ENCODE data around the gene HOTAIR.
A peak's percentile ranks its signal among the peaks of the same experiment; 100 is the strongest.

HOTAIR gene

DNA sequence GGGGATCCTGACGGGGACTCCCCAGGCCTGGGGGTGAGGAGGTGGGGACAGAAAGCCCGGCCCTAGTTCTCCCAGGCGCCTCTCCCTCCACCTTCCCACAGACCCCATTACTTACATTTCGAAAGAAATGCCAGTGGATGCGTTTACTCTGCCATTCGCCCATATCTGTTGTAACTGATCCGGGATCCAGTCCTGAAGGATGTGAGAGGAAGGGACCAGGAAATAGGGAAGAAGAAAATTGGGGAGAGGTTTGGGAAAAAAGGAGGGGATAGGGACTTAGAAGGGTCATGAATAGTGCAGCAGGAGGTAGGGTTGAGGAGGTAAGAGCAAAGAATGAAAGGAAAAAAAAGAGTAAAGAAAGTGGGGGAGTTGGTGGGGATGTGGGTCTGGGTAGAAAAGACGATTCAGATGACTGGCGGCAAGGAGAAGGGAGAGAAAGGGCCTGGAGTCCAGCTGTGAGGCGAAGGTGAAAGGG is 18.9 kb downstream of the HOTAIR start:
- no peak for DNase-seq

DNA sequence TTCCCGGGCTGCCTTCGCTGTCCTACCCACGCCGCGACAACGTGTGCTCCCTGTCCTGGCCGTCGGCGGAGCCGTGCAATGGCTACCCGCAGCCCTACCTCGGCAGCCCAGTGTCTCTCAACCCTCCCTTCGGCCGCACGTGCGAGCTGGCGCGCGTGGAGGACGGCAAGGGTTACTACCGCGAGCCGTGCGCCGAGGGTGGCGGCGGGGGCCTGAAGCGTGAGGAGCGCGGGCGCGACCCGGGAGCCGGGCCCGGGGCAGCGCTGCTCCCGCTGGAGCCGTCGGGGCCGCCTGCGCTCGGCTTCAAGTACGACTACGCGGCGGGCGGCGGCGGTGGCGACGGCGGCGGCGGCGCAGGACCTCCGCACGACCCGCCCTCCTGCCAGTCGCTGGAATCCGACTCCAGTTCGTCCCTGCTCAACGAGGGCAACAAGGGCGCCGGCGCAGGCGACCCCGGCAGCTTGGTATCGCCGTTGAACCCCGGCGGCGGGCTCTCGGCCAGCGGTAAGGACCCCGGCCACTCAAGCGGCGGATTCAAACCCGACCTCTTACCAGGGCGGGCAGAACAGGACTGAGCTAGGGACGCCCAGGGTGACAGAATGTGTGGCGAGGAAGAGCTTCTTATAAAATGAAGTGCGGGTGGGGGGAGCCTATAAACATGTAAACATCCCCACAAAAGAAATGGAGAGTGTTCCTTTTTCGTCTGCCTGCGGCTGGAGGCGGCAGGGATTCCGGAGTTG is 19.5 kb downstream of the HOTAIR start:
- no peak for DNase-seq

DNA sequence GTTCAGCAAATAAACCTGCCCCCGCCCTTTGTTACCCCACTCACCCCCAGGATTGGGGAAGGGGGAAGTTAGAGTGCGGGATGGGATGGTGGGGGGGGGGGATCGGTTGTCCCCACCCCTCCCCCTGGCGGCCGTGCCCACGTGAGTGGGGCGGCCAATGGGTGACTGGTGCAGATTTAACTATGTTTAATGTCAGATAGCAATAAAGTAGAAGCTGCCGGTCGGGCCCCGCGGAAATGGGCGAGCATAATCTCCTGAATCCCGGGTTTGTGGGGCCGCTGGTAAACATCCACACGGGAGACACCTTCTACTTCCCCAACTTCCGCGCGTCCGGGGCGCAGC is 20.1 kb downstream of the HOTAIR start, which contains the start of gene HOXC12:
Gene HOXC12 (plus strand): TSS at position 210 of the 342 bp plus-strand sequence. CDS start 27 bp downstream, at position 237.
- DNase-seq: no peak

DNA sequence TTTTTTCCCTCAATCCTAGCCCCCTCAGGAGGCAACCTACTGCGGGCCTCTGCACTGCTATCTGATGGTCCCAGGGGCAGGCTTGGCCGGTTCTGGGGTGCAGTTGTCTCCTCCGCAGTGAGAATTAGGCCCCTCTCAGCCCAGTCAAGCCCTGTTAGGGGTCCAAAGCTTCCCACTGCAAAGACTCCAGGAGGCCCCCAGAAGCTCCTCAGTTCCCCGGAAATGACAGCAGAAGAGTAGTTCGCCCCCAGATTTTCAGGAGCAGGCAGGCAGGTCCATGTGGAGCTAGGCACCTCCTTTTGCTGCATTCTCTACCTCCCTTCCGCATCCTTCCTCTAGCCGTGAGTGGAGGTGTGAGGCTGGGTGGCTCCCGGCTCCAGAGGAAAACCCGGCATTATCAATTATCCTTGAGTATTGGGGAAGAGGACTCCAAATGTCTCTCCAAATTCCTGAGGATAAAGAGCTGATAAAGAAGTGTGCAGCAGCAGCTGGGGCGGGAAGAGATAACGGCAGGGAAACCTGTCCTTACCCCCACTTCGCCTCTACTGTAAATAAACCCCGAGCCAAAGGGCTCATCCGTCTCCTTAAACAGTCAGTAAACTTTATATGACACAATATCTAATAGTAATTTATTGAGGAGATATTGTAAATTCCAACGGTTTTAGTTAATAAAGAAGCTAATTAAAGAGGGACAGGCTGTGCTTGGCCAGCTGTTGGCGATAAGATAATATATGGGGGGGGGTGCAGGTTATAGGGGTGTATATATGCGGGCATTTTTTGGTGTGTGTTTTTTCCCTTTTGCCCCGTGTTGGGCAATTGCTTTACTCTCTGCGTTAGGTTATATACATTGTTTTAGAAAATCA is 20.7 kb downstream of the HOTAIR start:
- no peak for DNase-seq

DNA sequence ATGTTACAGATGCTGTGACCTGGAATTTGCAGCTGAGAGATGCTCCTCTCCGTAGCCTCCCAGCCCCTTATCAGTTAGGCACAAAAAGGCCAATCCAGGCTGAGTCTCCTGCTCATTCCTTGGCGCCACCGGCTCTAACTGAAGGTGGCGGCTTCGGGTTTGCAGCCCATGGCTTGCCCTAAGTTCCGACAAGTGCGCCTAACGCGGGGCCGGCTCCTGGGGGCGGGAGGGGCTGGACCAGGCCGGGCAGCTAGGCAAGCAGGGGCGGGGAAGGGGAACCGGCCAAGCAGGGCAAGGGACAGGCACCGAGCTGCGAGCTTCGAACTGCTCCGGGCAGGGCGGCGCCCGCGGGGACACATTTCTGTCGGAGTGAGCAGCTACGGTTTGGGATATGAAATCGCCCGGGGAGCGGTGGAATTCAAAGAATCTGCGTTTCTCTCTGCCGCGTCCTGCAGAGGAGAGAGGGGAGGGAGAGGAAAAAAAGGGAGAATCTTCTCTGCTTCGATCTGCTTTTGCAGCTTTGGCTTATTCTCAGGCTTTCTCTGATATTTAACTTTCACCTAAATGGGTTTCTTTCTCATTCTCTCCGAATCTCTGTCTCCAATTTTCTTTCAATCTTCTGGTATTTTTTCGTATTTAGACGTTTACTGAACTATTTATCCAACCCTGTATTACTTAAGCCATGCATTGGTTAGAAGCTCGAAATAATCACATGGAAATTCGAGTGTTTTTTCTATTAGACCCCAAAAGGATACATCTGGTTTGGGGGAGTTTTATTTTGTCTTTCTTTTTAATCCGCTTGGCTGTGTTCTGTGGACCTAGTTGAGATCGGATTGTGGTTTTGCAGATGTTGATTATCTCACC is 21.7 kb downstream of the HOTAIR start:
- DNase-seq: no peak

DNA sequence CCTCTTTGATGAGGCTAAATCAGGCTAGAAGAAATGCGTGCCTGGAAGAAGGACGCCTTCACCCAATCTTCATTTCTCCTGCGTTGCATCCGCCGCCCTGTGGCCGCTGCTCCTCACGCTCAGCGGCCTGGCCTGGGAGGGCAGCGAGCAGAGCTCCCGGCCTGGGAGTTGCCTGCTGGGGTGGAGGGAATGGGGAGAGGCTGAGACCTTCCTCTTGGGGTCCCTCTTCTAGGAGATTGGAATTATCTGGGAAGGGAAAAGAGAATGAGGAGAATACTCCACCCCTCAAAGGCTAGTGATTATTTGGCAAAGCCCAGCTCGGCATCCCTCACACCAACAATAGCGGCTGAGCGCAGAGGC is 22.4 kb downstream of the HOTAIR start:
- no peak for DNase-seq

DNA sequence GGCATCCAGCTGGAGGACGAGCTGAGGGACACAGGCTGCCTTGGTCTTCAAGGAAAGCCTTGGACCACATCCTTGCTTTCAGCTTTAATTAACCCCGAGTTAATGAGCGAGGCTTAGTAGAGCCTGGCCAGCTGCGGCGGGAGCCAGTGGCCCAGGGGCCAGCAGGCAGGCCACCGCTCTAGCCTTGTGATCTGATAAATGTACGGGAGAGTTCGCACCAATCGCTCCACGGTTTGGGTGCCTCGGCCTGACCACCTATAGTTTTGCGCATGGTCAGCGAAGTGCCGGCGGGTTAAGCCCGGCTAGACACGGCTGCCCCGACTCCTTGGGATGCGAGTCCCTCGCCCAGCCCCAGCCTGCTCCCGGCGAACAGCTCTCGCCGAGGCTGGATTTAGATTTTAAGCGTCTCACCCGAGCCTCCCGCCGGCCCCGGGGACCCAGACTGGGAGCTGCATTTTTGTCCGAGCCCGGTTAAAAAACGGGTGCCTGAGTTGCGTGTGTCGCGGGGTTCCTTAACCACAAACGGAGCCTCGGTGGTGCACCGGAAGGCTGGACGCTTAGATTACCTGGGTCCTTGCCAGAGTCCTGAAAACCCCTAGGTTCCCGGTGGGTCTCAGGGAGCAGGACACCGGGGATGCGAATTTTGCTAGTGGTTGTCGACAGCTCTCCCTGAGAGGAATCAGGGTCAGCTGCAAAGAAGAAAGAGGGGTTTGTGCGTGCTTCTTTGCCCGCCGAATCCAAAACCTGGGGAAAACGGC is 23.0 kb downstream of the HOTAIR start:
- DNase-seq: no peak

DNA sequence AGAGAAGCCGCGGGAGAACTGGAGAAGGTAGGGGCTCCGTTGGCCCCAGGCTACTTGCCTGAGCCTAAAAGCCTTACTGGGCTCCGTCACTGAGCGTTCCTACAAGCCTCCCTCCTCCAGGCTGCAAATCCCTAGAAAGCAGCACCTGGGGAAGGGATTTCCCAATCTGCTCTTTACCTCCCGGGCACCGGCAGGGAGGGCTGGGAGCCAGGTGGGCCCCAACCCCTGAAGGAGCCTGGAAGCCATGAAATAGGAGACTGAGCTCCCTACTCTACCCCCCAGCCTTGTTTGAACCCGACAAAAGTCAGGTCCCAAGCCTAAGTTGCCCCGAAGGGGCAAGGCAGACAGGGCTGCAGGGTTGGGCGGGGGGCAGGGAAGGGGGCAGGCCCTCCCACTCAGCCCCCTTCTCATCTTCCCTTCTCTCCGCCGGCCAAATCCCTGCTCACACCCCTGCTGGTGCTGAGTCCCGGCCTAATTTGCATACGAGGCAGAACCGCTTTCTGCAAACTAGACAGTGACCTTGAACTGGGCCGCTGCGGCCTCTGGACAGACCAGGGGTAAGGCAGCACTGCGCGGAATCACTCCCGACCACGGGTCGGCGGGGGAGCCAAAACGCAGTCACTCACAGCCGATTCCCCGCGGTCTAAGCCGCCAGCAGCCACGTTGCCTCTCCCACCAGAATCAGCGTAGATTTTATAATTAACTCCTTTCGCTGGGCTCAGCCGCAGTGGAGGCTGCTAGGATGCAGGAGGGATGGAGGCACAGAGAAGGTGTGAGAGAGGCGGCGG is 23.8 kb downstream of the HOTAIR start:
- no peak for DNase-seq

DNA sequence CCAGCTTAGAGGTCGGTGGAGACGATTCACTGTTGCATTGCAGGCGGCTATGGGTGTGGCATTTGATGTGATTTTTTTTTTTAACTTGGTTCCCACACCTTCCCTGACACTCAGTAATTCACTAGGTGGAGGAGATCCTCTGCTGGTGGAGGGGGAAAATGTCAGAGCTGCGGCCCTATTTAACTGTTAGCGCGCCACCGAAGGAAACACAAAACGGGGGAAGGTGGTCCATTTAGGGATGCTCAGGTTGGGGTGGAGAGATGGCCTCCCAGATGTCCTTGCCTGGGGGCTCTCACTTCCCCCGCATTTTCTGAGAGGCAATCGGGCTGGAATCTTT is 24.3 kb downstream of the HOTAIR start:
- DNase-seq: peak; percentile 5

DNA sequence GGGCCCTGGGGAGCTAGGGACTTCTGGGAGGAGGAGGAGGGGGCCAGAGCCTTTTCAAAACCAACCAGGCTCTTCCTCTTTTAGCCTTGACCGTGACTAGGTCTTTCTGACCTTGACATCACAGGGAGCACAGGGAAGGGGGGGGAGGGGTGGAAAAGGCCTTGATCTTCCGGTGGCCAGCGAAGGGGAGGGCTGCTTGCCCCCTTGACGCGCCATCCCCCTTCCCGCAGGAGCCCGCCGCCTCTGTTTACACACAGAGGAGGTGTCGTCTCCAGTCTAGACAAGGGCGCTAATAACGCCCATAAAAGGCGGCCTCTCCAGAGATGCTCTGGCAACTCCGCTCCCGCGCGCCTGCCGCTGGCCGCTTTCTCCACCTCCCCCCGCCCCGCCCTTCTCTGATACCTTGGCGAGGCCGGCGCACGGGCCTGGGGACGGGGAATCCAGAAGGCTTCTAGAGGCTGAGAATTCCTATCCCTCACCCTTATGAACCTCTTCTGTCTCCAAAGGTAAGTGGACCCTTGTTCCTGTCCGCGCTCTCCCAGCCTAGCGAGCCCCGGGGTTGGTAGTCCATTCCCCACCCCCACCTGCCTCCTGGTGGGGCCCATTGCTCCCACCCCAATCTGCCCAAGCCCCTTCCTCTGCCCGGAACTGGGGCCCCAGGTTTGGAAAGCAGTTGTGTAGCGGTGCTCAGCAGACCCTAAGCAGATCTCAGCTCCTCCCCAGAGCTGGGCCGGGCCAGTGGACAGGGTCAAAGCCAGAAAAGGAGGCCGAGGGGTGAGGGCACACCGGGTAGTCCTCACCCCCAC is 24.9 kb downstream of the HOTAIR start:
- DNase-seq: peak; percentile 33

DNA sequence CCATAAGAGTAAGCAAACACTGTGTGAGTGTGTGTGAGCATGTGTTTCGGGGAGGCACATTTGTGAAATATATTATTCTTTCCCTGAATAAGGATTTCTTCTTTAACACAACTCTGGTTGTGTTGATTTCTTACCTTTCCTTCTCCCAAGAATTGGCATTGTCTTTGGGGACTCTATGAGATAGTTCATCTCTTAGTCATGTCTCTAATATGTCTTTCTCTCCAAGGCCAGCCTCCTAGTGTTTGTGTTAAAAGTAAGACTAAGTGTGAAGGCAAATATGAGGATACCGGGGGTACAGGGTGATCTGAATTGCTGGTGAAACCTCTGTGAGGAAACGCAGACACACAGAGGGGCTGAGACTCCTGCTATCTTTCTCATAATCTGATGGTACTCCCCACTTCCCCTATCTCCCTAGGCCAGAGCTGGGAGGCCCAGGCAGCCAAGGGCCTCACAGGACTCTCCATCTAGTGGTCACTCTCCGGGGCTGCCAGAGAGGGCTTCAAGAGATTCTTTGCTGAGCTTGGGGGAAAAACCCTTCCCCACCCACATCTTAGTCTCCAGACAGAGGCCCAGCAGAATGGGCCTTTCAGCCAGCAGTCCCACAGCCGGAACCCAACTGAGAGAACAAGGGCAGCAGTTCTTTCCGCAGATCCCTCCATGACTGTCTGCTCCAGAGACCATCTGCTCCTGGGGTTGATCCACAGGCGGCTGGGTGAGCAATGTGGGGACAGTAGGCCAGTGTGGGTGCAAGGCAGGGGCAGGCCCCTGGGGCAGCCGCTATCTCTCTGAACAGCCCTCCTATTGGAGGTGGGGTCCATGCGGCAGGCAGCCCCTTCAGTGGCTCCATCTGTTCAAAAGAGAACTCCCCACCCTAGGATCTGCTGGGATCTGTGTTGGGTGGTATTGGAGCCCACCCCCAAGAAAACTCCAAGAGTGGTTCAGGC is 25.8 kb downstream of the HOTAIR start:
- DNase-seq: no peak

DNA sequence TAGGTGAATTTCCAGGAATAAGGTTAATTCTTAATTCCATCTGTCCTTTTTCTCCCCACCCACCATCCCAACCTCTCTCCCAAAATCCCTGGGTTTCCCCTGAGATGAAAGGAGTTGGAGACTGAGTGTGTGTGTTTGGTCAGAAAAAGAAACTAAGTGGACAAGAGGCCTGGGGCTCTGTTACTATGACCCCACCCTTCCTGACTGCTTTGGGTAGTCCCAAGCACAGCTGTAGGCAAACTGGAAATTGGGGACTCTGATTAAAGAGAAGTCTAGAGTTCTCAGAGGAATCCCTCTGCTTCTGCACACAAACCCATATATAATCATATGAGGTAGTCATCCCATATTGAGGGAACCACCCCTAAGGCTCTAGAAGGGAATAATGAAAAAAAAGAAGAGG is 27.0 kb downstream of the HOTAIR start:
- DNase-seq: no peak

DNA sequence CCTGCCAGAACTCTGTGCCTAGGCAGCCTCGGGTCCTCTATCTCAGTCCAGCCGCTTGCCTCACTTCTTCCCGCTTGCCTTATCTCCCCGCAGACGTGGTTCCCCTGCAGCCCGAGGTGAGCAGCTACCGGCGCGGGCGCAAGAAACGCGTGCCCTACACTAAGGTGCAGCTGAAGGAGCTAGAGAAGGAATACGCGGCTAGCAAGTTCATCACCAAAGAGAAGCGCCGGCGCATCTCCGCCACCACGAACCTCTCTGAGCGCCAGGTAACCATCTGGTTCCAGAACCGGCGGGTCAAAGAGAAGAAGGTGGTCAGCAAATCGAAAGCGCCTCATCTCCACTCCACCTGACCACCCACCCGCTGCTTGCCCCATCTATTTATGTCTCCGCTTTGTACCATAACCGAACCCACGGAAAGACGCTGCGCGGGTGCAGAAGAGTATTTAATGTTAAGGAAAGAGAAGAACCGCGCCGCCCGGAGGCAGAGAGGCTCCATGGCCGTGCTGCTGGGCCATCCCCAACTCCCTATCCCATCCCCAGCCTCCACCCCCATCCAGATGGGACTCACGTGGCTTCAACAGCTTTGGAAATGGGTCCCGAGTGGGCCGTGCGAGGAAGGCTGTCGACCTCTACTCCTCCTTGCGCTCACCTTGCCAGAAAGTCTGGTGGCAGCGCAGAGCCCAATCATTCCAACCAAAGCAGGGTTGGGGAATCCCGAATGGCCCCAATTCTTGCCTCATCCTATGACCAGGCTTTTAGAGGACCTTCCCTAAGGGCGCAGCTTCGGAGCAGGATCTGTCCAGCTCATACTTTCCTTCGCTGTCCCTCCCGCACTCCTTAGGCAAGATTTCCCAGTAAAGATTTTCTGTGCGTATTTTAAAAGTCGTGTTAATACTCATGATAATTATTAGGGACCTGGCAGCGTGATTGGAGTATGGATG is 29.6 kb downstream of the HOTAIR start:
- DNase-seq: no peak

DNA sequence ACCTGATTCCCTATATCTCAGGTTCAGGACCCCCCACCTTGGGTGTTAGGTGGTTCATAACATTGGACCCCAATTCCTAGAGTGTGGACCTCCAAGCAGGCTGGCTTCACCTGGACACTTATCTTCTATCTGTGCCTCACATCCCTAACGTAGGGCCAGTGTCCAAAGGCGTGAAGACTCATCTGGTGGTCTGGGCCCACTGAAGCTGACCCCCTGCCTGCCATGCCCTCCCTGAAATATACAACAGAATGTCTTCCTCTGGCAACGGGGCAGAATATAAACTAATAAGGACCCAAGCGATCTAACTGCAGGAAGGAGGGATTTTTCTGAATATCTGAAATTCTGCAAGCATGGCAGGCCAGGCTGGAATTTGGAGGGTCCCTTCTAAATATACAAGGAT is 30.5 kb downstream of the HOTAIR start:
- no peak for DNase-seq

DNA sequence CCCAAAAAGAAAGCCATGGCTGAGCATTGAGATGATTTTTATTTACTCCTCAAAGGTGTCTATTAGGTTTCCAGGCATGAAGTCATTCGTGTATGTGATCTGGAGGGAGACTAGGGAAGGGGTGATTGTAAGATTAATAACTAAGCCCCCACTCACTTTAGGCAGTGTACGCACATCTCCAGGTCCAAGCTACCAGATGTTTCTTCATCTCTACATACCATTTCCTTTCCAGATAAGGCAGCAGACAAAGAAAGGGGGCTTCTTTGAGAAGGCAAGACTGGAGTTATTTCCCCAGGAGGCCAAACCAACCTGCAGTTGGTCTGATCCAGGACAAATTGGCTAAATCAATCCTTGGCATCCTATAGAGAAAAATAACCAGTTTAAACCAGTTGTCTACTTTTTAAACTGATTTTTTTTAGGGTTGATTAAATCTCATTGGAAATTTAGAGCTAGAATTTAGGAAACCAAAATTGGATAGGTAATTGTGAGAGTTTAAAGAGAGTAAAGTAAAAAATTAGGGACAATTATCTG is 32.2 kb downstream of the HOTAIR start:
- no peak for DNase-seq

DNA sequence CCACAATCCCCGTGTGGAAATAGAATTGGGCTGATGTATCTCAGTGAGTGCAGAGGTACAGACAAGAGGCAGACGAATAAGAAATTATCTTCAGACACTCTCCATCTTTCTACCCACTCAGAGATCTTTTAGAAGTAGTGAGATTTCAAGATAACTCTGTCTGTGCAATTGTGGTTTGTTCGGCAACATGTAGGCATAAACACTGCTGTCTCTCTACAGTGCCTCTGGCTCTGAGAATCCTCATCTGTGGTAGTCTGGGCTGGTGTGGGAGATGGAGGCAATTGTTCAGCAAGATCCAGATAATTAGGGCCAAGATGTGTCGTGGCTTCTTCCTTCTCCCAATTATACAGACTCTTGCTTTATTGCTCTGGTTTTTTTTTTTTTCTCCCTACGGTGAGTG is 33.0 kb downstream of the HOTAIR start:
- DNase-seq: no peak

DNA sequence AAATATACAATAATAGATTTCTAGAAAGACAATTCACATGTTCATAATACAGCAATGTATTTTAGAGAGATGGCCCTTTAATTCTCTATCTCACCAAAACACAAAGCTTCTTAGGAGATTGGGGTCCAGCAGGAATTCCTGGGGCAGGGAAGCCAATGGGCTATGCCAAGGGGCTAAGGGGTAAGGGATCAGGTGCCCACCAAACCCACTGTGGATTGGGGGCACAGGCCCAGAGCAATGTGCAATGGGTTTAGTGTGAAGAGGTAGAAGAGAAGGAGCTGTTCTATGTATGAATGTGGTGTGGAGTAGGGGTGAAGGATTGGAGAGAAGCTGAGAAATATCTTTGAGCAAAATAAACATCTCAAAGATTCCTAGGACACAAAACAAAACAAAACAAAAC is 33.6 kb downstream of the HOTAIR start:
- DNase-seq: no peak

DNA sequence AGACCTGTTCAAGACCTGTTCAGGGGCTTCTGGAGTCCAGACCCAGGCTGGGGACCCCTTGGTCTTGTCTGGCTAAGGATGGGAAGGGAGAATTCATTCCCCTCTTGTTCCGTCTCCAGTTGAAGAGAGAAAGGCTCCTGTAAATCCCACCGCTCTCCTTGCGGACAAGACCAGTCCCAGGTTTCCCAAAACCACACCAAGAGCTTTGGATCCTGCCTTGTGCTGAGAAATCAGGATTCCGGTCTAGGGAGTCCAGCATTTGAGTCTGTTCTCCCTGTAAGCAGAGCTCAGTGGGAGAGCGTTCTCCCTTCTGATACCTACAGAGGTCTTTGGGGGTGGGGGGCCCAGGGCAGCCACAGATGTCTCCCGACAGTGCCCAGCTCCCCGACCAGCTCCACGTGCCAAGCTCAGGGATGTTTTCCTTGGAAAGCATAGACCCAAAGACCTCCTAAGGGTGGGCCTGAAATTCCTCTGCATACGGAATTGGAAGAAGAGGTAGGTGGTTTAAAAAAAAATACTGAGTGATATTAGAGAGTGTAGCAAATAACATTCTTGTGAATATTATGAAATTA is 34.2 kb downstream of the HOTAIR start:
- DNase-seq: no peak

Measured in DMS79 treated with DMSO at 0.1 percent for 48 hours (cell line).